H9 (cell line): ENCODE results near the gene NEBL. TPM values are rescaled to one million over a fixed set of nuclear protein-coding genes. Genes with fewer than 3 reads are reported as not detected.

Experiments used
- DNase-seq: peaks from one replicate; pipeline ENCODE4 v3.0.0-alpha.2; 2017
- H2AFZ ChIP-seq: one replicate; pipeline ENCODE4 v1.6.1; 2013; ENCODE audit warnings: mild to moderate bottlenecking, low read length, control low read depth, moderate library complexity
- H2AK5ac ChIP-seq: 2 replicates; pipeline ENCODE4 v1.6.1; 2013; ENCODE audit warnings: low read length, control low read depth, mixed read lengths; ENCODE audit not compliant: insufficient read length
- H2BK120ac ChIP-seq: one replicate; pipeline ENCODE4 v1.6.1; 2013; ENCODE audit warnings: low read depth, mild to moderate bottlenecking, low read length, control low read depth, inconsistent platforms; ENCODE audit not compliant: poor library complexity, severe bottlenecking
- H2BK12ac ChIP-seq: 2 replicates; pipeline ENCODE4 v1.6.1; 2013; ENCODE audit warnings: low read length, control low read depth, mixed read lengths, low read depth; ENCODE audit not compliant: insufficient read length
- H2BK15ac ChIP-seq: 2 replicates; pipeline ENCODE4 v1.6.1; 2013; ENCODE audit warnings: low read depth, low read length, control low read depth
- H2BK20ac ChIP-seq: one replicate; pipeline ENCODE4 v1.6.1; 2013; ENCODE audit warnings: low read depth, mild to moderate bottlenecking, low read length, control low read depth, inconsistent platforms; ENCODE audit not compliant: poor library complexity, severe bottlenecking
- H2BK5ac ChIP-seq: 2 replicates; pipeline ENCODE4 v1.6.1; 2013; ENCODE audit warnings: low read length, control low read depth, mixed read lengths; ENCODE audit not compliant: insufficient read length
- H3K14ac ChIP-seq: 2 replicates; pipeline ENCODE4 v1.6.1; 2013; ENCODE audit warnings: low read length, control low read depth; ENCODE audit not compliant: insufficient read depth
- H3K18ac ChIP-seq: 2 replicates; pipeline ENCODE4 v1.6.1; 2013; ENCODE audit warnings: low read depth, mild to moderate bottlenecking, mixed read lengths, low read length, control low read depth; ENCODE audit not compliant: insufficient read length
- H3K23ac ChIP-seq: 2 replicates; pipeline ENCODE4 v1.6.1; 2013; ENCODE audit warnings: low read length, control low read depth, mixed read lengths, low read depth; ENCODE audit not compliant: insufficient read length
- H3K23me2 ChIP-seq: 2 replicates; pipeline ENCODE4 v1.6.1; 2013; ENCODE audit warnings: low read depth, mild to moderate bottlenecking, mixed read lengths, low read length, control low read depth; ENCODE audit not compliant: insufficient read length, poor library complexity, severe bottlenecking
- H3K27ac ChIP-seq: 2 replicates; pipeline ENCODE4 v1.5.1; 2013; ENCODE audit warnings: low read length, control low read depth, mixed read lengths, low read depth; ENCODE audit not compliant: insufficient read length
- H3K27me3 ChIP-seq: 2 replicates; pipeline ENCODE4 v1.6.1; 2013; ENCODE audit warnings: low read length, control low read depth, inconsistent platforms; ENCODE audit not compliant: insufficient read depth
- H3K4ac ChIP-seq: 2 replicates; pipeline ENCODE4 v1.6.1; 2013; ENCODE audit warnings: low read depth, mild to moderate bottlenecking, control low read depth, inconsistent platforms, low read length, moderate library complexity
- H3K4me1 ChIP-seq: 2 replicates; pipeline ENCODE4 v1.6.1; 2013; ENCODE audit warnings: low read length, control low read depth, inconsistent platforms; ENCODE audit not compliant: insufficient read depth
- H3K4me2 ChIP-seq: 2 replicates; pipeline ENCODE4 v1.6.1; 2013; ENCODE audit warnings: low read length, control low read depth, mixed read lengths; ENCODE audit not compliant: insufficient read length, insufficient read depth
- H3K56ac ChIP-seq: 2 replicates; pipeline ENCODE4 v1.6.1; 2013; ENCODE audit warnings: low read depth, mild to moderate bottlenecking, mixed read lengths, low read length, control low read depth; ENCODE audit not compliant: insufficient read length
- H3K79me1 ChIP-seq: 2 replicates; pipeline ENCODE4 v1.6.1; 2013; ENCODE audit warnings: low read depth, mild to moderate bottlenecking, moderate library complexity, low read length, control low read depth, inconsistent platforms; ENCODE audit not compliant: insufficient read depth, poor library complexity, severe bottlenecking
- H3K79me2 ChIP-seq: 2 replicates; pipeline ENCODE4 v1.6.1; 2013; ENCODE audit warnings: low read length, control low read depth, inconsistent platforms; ENCODE audit not compliant: insufficient read depth
- H3K9ac ChIP-seq: 2 replicates; pipeline ENCODE4 v1.6.1; 2013; ENCODE audit warnings: low read length, control low read depth, mixed read lengths; ENCODE audit not compliant: insufficient read length; ENCODE audit errors: extremely low read depth
- H3K9me3 ChIP-seq: one replicate; pipeline ENCODE4 v1.6.1; 2013; ENCODE audit warnings: low read depth, low read length, inconsistent platforms; ENCODE audit not compliant: control insufficient read depth
- H3T11ph ChIP-seq: one replicate; pipeline ENCODE4 v1.6.1; 2013; ENCODE audit warnings: mild to moderate bottlenecking, low read length, control low read depth, inconsistent platforms
- H4K20me1 ChIP-seq: one replicate; pipeline ENCODE4 v1.6.1; 2013; ENCODE audit not compliant: control insufficient read depth, insufficient read length, insufficient read depth
- H4K5ac ChIP-seq: 2 replicates; pipeline ENCODE4 v1.6.1; 2013; ENCODE audit warnings: low read depth, mild to moderate bottlenecking, mixed read lengths, low read length, control low read depth; ENCODE audit not compliant: insufficient read length
- H4K8ac ChIP-seq: replicated peaks from 2 replicates; pipeline ENCODE4 v1.6.1; 2013; ENCODE audit warnings: low read length, control low read depth, mixed read lengths, low read depth; ENCODE audit not compliant: insufficient read length
- H4K91ac ChIP-seq: 2 replicates; pipeline ENCODE4 v1.6.1; 2013; ENCODE audit warnings: low read depth, mild to moderate bottlenecking, moderate library complexity, mixed read lengths, low read length, control low read depth; ENCODE audit not compliant: insufficient read length
- H3K27ac Mint-ChIP-seq, 3 experiments: 2 replicates in 2 of 3; 3 replicates in 1 of 3; pipeline ENCODE4 v1.8.0; 2020 to 2021; ENCODE audit warnings: mixed read lengths in 3 of 3, mild to moderate bottlenecking in 1 of 3, moderate library complexity in 1 of 3
- H3K27me3 Mint-ChIP-seq: 2 replicates; pipeline ENCODE4 v1.8.0; 2021; ENCODE audit warnings: low read depth, mild to moderate bottlenecking, moderate library complexity, mixed read lengths
- H3K36me3 Mint-ChIP-seq, 3 experiments: 2 replicates in 2 of 3; 3 replicates in 1 of 3; pipeline ENCODE4 v1.8.0; 2020 to 2021; ENCODE audit warnings: low read depth in 3 of 3, mixed read lengths in 3 of 3; ENCODE audit not compliant: insufficient read depth in 1 of 3
- H3K4me1 Mint-ChIP-seq, 2 experiments: 2 replicates each; pipeline ENCODE4 v1.8.0; 2020; ENCODE audit warnings: mixed read lengths in 2 of 2
- H3K4me3 Mint-ChIP-seq, 2 experiments: 2 replicates in 1 of 2; 3 replicates in 1 of 2; pipeline ENCODE4 v1.8.0; 2020 to 2021; ENCODE audit warnings: mild to moderate bottlenecking in 2 of 2, mixed read lengths in 2 of 2, moderate library complexity in 1 of 2
- H3K9me3 Mint-ChIP-seq, 2 experiments: 2 replicates in 1 of 2; 3 replicates in 1 of 2; pipeline ENCODE4 v1.8.0; 2020; ENCODE audit warnings: mild to moderate bottlenecking in 2 of 2, mixed read lengths in 2 of 2, moderate library complexity in 1 of 2
- WGBS: extraction: QIAGEN DNeasy Blood & Tissue Kit; methylation state at CpG from one replicate; pipeline ENCODE4 v1.1.7; 2013; ENCODE audit warnings: missing lambda C conversion rate, low lambda C conversion rate, mixed read lengths; ENCODE audit not compliant: insufficient read length; ENCODE audit errors: extremely low coverage; 5-methylcytosine and 5-hydroxymethylcytosine counted together
- total RNA-seq: library from RNA; stranded (reverse); gene quantifications from 2 replicates; pipeline ENCODE4 v1.2.1, GENCODE V29; 2021
- TF ChIP-seq, protein P1 (sequence below): fragments of 200-600 bp; sonication (generic); conservative IDR thresholded peaks from 3 replicates; pipeline ENCODE4 v1.8.0; 2021; ENCODE audit warnings: antibody characterized with exemption, mild to moderate bottlenecking

Gene NEBL
- total RNA-seq, 1 experiment from 2014 or later, result 20.9 TPM

DNA sequence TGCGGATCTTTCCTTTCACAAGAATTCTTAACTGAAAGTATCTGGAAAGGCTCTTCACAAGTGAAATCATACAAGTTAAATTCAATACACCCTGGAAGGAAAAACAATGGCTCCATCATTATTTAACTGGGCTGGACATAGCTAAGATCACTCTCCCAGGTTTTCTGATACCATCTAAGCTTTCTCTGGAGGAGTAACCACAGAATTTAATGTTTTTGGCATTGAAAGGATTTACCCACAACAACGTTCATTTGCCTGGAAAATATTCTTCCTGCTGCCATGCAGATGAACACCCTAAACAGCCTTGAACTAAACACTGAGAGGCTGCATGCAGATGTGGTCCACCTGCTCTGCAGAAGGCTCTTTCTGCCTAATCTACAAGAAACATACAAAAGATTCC is 4.3 kb downstream of the NEBL start:
- H2AK5ac ChIP-seq, result no peak overlapping the region
- Mint-ChIP-seq H3K36me3 (peaks cover 0 to 7% (median 2%) of the 10 kb centered on the region in 3 experiments; a peak in 3 of 7 replicates), H3K4me3 (no peak overlapping the region), H3K9me3 (no peaks in the 10 kb centered on the region), H3K4me1 (peaks cover 30% of the 10 kb centered on the region in 2 experiments), H3K27me3 (no peaks in the 10 kb centered on the region), H3K27ac (0 out of 7 replicates have a peak overlapping the region, but pooled peaks of 1 of the 3 experiments have one; percentile 40)
- no peak overlapping the region for H4K8ac ChIP-seq
- H3K23me2 ChIP-seq, result no peaks in the 10 kb centered on the region
- no peak overlapping the region for H4K5ac ChIP-seq
- no peak for DNase-seq
- H3K18ac ChIP-seq, result no peak overlapping the region
- H2BK15ac ChIP-seq, result no peak overlapping the region
- no peak overlapping the region for H2BK20ac ChIP-seq
- TF ChIP-seq, protein P1, sequence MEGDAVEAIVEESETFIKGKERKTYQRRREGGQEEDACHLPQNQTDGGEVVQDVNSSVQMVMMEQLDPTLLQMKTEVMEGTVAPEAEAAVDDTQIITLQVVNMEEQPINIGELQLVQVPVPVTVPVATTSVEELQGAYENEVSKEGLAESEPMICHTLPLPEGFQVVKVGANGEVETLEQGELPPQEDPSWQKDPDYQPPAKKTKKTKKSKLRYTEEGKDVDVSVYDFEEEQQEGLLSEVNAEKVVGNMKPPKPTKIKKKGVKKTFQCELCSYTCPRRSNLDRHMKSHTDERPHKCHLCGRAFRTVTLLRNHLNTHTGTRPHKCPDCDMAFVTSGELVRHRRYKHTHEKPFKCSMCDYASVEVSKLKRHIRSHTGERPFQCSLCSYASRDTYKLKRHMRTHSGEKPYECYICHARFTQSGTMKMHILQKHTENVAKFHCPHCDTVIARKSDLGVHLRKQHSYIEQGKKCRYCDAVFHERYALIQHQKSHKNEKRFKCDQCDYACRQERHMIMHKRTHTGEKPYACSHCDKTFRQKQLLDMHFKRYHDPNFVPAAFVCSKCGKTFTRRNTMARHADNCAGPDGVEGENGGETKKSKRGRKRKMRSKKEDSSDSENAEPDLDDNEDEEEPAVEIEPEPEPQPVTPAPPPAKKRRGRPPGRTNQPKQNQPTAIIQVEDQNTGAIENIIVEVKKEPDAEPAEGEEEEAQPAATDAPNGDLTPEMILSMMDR, result no peak
- H2BK5ac ChIP-seq, result no peak overlapping the region
- no peak overlapping the region for H4K91ac ChIP-seq
- whole genome bisulfite sequencing, result no CpG with 5 or more reads among the region's 2 CpGs
- no peaks in the 10 kb centered on the region for H3K9me3 ChIP-seq
- H3K9ac ChIP-seq, result no peak overlapping the region
- H3K23ac ChIP-seq, result no peak overlapping the region
- H3K4me2 ChIP-seq, result no peak overlapping the region
- no peak overlapping the region for H3K27ac ChIP-seq
- H3T11ph ChIP-seq, result no peak overlapping the region
- peaks cover 9% of the 10 kb centered on the region for H3K4me1 ChIP-seq
- H3K79me2 ChIP-seq, result no peaks in the 10 kb centered on the region
- no peak overlapping the region for H2BK12ac ChIP-seq
- H2AFZ ChIP-seq, result no peak overlapping the region
- H3K27me3 ChIP-seq, result no peaks in the 10 kb centered on the region
- H4K20me1 ChIP-seq, result no peaks in the 10 kb centered on the region
- no peak overlapping the region for H3K56ac ChIP-seq
- no peak overlapping the region for H2BK120ac ChIP-seq
- no peak overlapping the region for H3K14ac ChIP-seq
- no peak overlapping the region for H3K4ac ChIP-seq
- no peaks in the 10 kb centered on the region for H3K79me1 ChIP-seq
